ENCODE data around the gene PEX5.

PEX5 gene

GRCh38 chr12:7189398-7190267, at the start of gene PEX5:
PEX5 (plus strand) TSS chr12:7189686; CDS start chr12:7190378, 692 bp downstream.
- ATAC-seq (peak; percentile 97), DNase-seq (peak; percentile 78)
- Mint-ChIP-seq H3K4me3 (peak within 1 kb of the TSS; percentile 85), H3K36me3 (ENCODE audit: low read depth) (peaks cover 17% of the 10 kb centered on the region), H3K27ac (peak within 1 kb of the TSS; percentile 90), H3K4me1 (peaks cover 37% of the 10 kb centered on the region), H3K27me3 (no peaks in the 10 kb centered on the region), H3K9me3 (no peaks in the 10 kb centered on the region)

GRCh38 chr12:7141351-7142005, 48.0 kb upstream of the PEX5 start:
- Mint-ChIP-seq H3K27ac (no peak overlapping the region), H3K36me3 (ENCODE audit: low read depth) (peaks cover 11% of the 10 kb centered on the region), H3K9me3 (no peaks in the 10 kb centered on the region), H3K4me1 (no peaks in the 10 kb centered on the region), H3K4me3 (no peak overlapping the region), H3K27me3 (no peaks in the 10 kb centered on the region)
- ATAC-seq (no peak), DNase-seq (no peak)

GRCh38 chr12:7142056-7142644, 47.3 kb upstream of the PEX5 start:
- ATAC-seq (peak; percentile 86), DNase-seq (peak; percentile 64)
- Mint-ChIP-seq H3K4me1 (no peaks in the 10 kb centered on the region), H3K27ac (no peak overlapping the region), H3K9me3 (no peaks in the 10 kb centered on the region), H3K36me3 (ENCODE audit: low read depth) (peaks cover 12% of the 10 kb centered on the region), H3K4me3 (no peak overlapping the region), H3K27me3 (no peaks in the 10 kb centered on the region)

GRCh38 chr12:7142809-7143465, 46.5 kb upstream of the PEX5 start:
- no peak overlapping the region for H3K4me3 Mint-ChIP-seq
- no peak overlapping the region for H3K27ac Mint-ChIP-seq
- ATAC-seq (no peak), DNase-seq (no peak)
- H3K27me3 Mint-ChIP-seq: no peaks in the 10 kb centered on the region
- H3K36me3 Mint-ChIP-seq (ENCODE audit: low read depth): peaks cover 12% of the 10 kb centered on the region
- no peaks in the 10 kb centered on the region for H3K9me3 Mint-ChIP-seq
- H3K4me1 Mint-ChIP-seq: no peaks in the 10 kb centered on the region

- Mint-ChIP-seq H3K4me1 (no peaks in the 10 kb centered on the region), H3K4me3 (no peak overlapping the region), H3K27ac (no peak overlapping the region), H3K27me3 (no peaks in the 10 kb centered on the region), H3K36me3 (ENCODE audit: low read depth) (peaks cover 9% of the 10 kb centered on the region), H3K9me3 (no peaks in the 10 kb centered on the region)
- ATAC-seq (no peak), DNase-seq (no peak)
Observed at GRCh38 chr12:7143564-7143963, 45.9 kb upstream of the PEX5 start.

GRCh38 chr12:7144414-7145120, 44.9 kb upstream of the PEX5 start:
- peaks cover 7% of the 10 kb centered on the region for H3K36me3 Mint-ChIP-seq (ENCODE audit: low read depth)
- H3K27me3 Mint-ChIP-seq: no peaks in the 10 kb centered on the region
- ATAC-seq (no peak), DNase-seq (no peak)
- H3K4me3 Mint-ChIP-seq: no peak overlapping the region
- no peaks in the 10 kb centered on the region for H3K4me1 Mint-ChIP-seq
- H3K9me3 Mint-ChIP-seq: no peaks in the 10 kb centered on the region
- H3K27ac Mint-ChIP-seq: no peak overlapping the region

- Mint-ChIP-seq H3K27ac (no peak overlapping the region), H3K9me3 (no peaks in the 10 kb centered on the region), H3K27me3 (no peaks in the 10 kb centered on the region), H3K36me3 (ENCODE audit: low read depth) (peaks cover 11% of the 10 kb centered on the region), H3K4me1 (no peaks in the 10 kb centered on the region), H3K4me3 (no peak overlapping the region)
- ATAC-seq (no peak), DNase-seq (no peak)
Observed at GRCh38 chr12:7145671-7146070, 43.8 kb upstream of the PEX5 start.

GRCh38 chr12:7146228-7146627, 43.3 kb upstream of the PEX5 start:
- Mint-ChIP-seq H3K9me3 (no peaks in the 10 kb centered on the region), H3K27me3 (no peaks in the 10 kb centered on the region), H3K36me3 (ENCODE audit: low read depth) (peaks cover 11% of the 10 kb centered on the region), H3K4me1 (no peaks in the 10 kb centered on the region), H3K27ac (no peak overlapping the region), H3K4me3 (no peak overlapping the region)
- ATAC-seq: no peak
- no peak for DNase-seq

GRCh38 chr12:7146906-7147305, 42.6 kb upstream of the PEX5 start:
- Mint-ChIP-seq H3K36me3 (ENCODE audit: low read depth) (peaks cover 8% of the 10 kb centered on the region), H3K27ac (no peak overlapping the region), H3K27me3 (no peaks in the 10 kb centered on the region), H3K4me3 (no peak overlapping the region), H3K9me3 (no peaks in the 10 kb centered on the region), H3K4me1 (no peaks in the 10 kb centered on the region)
- DNase-seq (no peak), ATAC-seq (no peak)

GRCh38 chr12:7150356-7150755, 39.1 kb upstream of the PEX5 start:
- H3K36me3 Mint-ChIP-seq (ENCODE audit: low read depth): peaks cover 6% of the 10 kb centered on the region
- ATAC-seq (no peak), DNase-seq (no peak)
- no peaks in the 10 kb centered on the region for H3K9me3 Mint-ChIP-seq
- no peak overlapping the region for H3K27ac Mint-ChIP-seq
- H3K4me3 Mint-ChIP-seq: no peak overlapping the region
- H3K4me1 Mint-ChIP-seq: no peaks in the 10 kb centered on the region
- H3K27me3 Mint-ChIP-seq: no peaks in the 10 kb centered on the region

GRCh38 chr12:7150841-7151240, 38.6 kb upstream of the PEX5 start:
- no peaks in the 10 kb centered on the region for H3K9me3 Mint-ChIP-seq
- no peaks in the 10 kb centered on the region for H3K4me1 Mint-ChIP-seq
- ATAC-seq: no peak
- no peak overlapping the region for H3K27ac Mint-ChIP-seq
- no peak overlapping the region for H3K4me3 Mint-ChIP-seq
- DNase-seq: no peak
- H3K36me3 Mint-ChIP-seq (ENCODE audit: low read depth): peaks cover 6% of the 10 kb centered on the region
- no peaks in the 10 kb centered on the region for H3K27me3 Mint-ChIP-seq

- H3K4me3 Mint-ChIP-seq: no peak overlapping the region
Observed at GRCh38 chr12:7151532-7151931, 38.0 kb upstream of the PEX5 start.

GRCh38 chr12:7152818-7153217, 36.7 kb upstream of the PEX5 start:
- ATAC-seq (no peak), DNase-seq (no peak)
- Mint-ChIP-seq H3K27ac (no peak overlapping the region), H3K4me1 (no peaks in the 10 kb centered on the region), H3K9me3 (no peaks in the 10 kb centered on the region), H3K4me3 (no peak overlapping the region), H3K27me3 (no peaks in the 10 kb centered on the region), H3K36me3 (ENCODE audit: low read depth) (peaks cover 3% of the 10 kb centered on the region)

More at GRCh38 chr12:7151532-7151931, 38.0 kb upstream of the PEX5 start:
- Mint-ChIP-seq H3K27ac (no peak overlapping the region), H3K4me1 (no peaks in the 10 kb centered on the region), H3K9me3 (no peaks in the 10 kb centered on the region), H3K36me3 (ENCODE audit: low read depth) (peaks cover 4% of the 10 kb centered on the region), H3K27me3 (no peaks in the 10 kb centered on the region)
- ATAC-seq (no peak), DNase-seq (no peak)

- Mint-ChIP-seq H3K36me3 (ENCODE audit: low read depth) (peaks cover 3% of the 10 kb centered on the region), H3K27ac (no peak overlapping the region), H3K4me1 (no peaks in the 10 kb centered on the region), H3K9me3 (no peaks in the 10 kb centered on the region), H3K4me3 (no peak overlapping the region), H3K27me3 (no peaks in the 10 kb centered on the region)
- no peak for ATAC-seq
- DNase-seq: no peak
Observed at GRCh38 chr12:7154042-7154441, 35.4 kb upstream of the PEX5 start.

Measured in activated naive CD8-positive, alpha-beta T cell treated with anti-CD3 and anti-CD28 coated beads, Interleukin-2, amount 50 U/mL, for 24 hours (primary cell).